ENCODE results near the gene TRIM52. TPM values are rescaled to one million over a fixed set of nuclear protein-coding genes. Genes with fewer than 3 reads are reported as not detected.

The TRIM52 gene
- total and polyA plus RNA-seq, 2 of the 4 experiments (the other 2 are of a cell fraction), result 2.3 to 6.9 TPM

DNA sequence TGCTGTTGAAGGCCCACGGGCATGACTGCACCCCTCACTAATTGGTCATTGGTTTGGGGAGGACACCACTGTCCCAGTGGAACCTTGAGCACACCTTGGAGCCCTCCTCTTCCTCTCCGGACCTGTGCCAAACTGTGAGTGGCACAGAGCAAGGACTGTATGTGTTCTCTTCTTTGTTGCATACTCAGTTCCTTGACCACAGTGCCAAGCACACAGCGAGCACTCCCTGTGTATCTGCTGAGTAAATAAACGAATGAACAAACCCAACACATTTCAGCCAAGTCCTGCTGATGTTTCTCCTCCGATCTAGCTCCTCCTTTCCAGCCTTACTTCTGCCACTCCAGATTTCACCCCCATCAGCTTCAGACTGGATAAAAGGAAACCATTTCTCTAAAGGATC, 2.7 kb upstream of the TRIM52 start:
- dilution Hi-C loops (cut with HindIII; ENCODE audit: low sequenced_read_pairs, unreplicated experiment), result no loop called here
- H4K8ac ChIP-seq (ENCODE audit: low read depth in 2 of 2, low read length in 2 of 2), result no peak overlapping the region
- no peak overlapping the region for H3K56ac ChIP-seq (ENCODE audit: extremely low read depth, insufficient read depth, low read length)
- H3K4me2 ChIP-seq (ENCODE audit: low read depth, low read length), result no peak overlapping the region
- peak overlapping the region; percentile 5 for H2AK9ac ChIP-seq (replicated peaks; ENCODE audit: low read depth, low read length, poor library complexity)
- DNase-seq, result no peak
- no peak overlapping the region for H2BK5ac ChIP-seq (ENCODE audit: low read depth, low read length, poor library complexity, severe bottlenecking)
- in situ Hi-C loops (cut with MboI; ENCODE audit: low sequenced_read_pairs), result no loop called here
- no peak overlapping the region for H3K4ac ChIP-seq (ENCODE audit: low read depth, low read length)
- H3K79me1 ChIP-seq (ENCODE audit: low read depth in 1 of 2, low read length in 2 of 2), result peaks cover 8 to 39% of the 10 kb centered on the region in 2 experiments; a peak in 3 of 4 replicates
- 60% methylated on average over 4 of the region's 5 CpGs; no CpG with 5 or more reads in 1 of the 2 experiments for WGBS, 2 experiments (ENCODE audit: extremely low coverage in 2 of 2, insufficient read length in 1 of 2)
- no peak for TF ChIP-seq MAZ (IDR thresholded peaks at IDR 0.05; ENCODE audit: borderline replicate concordance, low read depth, low read length)
- no peak for TF ChIP-seq RCOR1 (IDR thresholded peaks at IDR 0.05; ENCODE audit: insufficient replicate concordance, low read length)
- TF ChIP-seq FOS (IDR thresholded peaks at IDR 0.05; ENCODE audit: low read depth, low read length), result no peak
- TF ChIP-seq MAFK (IDR thresholded peaks at IDR 0.05; ENCODE audit: low read depth, low read length), result no peak
- no peak for TF ChIP-seq ELK1 (IDR thresholded peaks at IDR 0.05; ENCODE audit: borderline replicate concordance, low read depth, low read length)
- TF ChIP-seq BHLHE40 (IDR thresholded peaks at IDR 0.05; ENCODE audit: low read depth, low read length), result no peak
- no peak for TF ChIP-seq RFX5 (IDR thresholded peaks at IDR 0.05; ENCODE audit: low read depth, low read length)
- TF ChIP-seq, protein P1, sequence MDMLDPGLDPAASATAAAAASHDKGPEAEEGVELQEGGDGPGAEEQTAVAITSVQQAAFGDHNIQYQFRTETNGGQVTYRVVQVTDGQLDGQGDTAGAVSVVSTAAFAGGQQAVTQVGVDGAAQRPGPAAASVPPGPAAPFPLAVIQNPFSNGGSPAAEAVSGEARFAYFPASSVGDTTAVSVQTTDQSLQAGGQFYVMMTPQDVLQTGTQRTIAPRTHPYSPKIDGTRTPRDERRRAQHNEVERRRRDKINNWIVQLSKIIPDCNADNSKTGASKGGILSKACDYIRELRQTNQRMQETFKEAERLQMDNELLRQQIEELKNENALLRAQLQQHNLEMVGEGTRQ (IDR thresholded peaks at IDR 0.05; ENCODE audit: low read depth, low read length), result no peak
- TF ChIP-seq NFE2L2 (IDR thresholded peaks at IDR 0.05; ENCODE audit: low read depth, low read length), result no peak
- TF ChIP-seq, protein P2, sequence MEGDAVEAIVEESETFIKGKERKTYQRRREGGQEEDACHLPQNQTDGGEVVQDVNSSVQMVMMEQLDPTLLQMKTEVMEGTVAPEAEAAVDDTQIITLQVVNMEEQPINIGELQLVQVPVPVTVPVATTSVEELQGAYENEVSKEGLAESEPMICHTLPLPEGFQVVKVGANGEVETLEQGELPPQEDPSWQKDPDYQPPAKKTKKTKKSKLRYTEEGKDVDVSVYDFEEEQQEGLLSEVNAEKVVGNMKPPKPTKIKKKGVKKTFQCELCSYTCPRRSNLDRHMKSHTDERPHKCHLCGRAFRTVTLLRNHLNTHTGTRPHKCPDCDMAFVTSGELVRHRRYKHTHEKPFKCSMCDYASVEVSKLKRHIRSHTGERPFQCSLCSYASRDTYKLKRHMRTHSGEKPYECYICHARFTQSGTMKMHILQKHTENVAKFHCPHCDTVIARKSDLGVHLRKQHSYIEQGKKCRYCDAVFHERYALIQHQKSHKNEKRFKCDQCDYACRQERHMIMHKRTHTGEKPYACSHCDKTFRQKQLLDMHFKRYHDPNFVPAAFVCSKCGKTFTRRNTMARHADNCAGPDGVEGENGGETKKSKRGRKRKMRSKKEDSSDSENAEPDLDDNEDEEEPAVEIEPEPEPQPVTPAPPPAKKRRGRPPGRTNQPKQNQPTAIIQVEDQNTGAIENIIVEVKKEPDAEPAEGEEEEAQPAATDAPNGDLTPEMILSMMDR (conservative IDR thresholded peaks at IDR 0.05; ENCODE audit: low read depth, low read length), result no peak
- no peak for TF ChIP-seq SMC3 (IDR thresholded peaks at IDR 0.05; ENCODE audit: low read depth, low read length)
- no peak for TF ChIP-seq CHD1 (IDR thresholded peaks at IDR 0.05; ENCODE audit: low read depth, low read length)
- TF ChIP-seq CEBPB (IDR thresholded peaks at IDR 0.05; ENCODE audit: low read depth, low read length), result no peak
- H3K14ac ChIP-seq (replicated peaks; ENCODE audit: low read depth, low read length), result no peak overlapping the region
- no peak overlapping the region for H2BK20ac ChIP-seq (ENCODE audit: low read depth, low read length)
- H3K4me1 ChIP-seq (ENCODE audit: control insufficient read depth, insufficient read depth, low read length), result peaks cover 2% of the 10 kb centered on the region; the same call in 1 of the 2 replicates
- no peaks in the 10 kb centered on the region for H3K27me3 ChIP-seq (ENCODE audit: control insufficient read depth, insufficient read depth, low read length)
- H3K9ac ChIP-seq (ENCODE audit: low read depth, low read length), result no peak overlapping the region
- H2BK15ac ChIP-seq (ENCODE audit: low read depth, low read length), result no peak overlapping the region
- POLR2A ChIA-PET (ENCODE audit: unreplicated experiment), result no interaction called here
- no peak overlapping the region for H3K18ac ChIP-seq (ENCODE audit: low read depth, low read length)
- no peak overlapping the region for H2AK5ac ChIP-seq (ENCODE audit: low read depth, low read length)
- no peak overlapping the region for H2BK120ac ChIP-seq (ENCODE audit: low read depth, low read length)
- H3K4me3 ChIP-seq (ENCODE audit: insufficient read depth, low read depth, low read length), result no peak overlapping the region
- BruUV-seq (replicated peaks), result no TSS peak
- H3K9me1 ChIP-seq (ENCODE audit: insufficient read depth, low read length), result peaks cover 7% of the 10 kb centered on the region
- peaks cover 5% of the 10 kb centered on the region; the same call in 1 of the 2 replicates for H3K36me3 ChIP-seq (ENCODE audit: control insufficient read depth, insufficient read depth, low read length)
- no peak overlapping the region for H2AFZ ChIP-seq (replicated peaks; ENCODE audit: low read length, poor library complexity)
- H3K23ac ChIP-seq (ENCODE audit: low read depth, low read length), result no peak overlapping the region
- no peaks in the 10 kb centered on the region for H3K9me3 ChIP-seq (ENCODE audit: control insufficient read depth, insufficient read depth, low read length)
- CTCF ChIA-PET, result no interaction called here
- no peak for ATAC-seq (ENCODE audit: low read depth)
- peaks cover 14% of the 10 kb centered on the region for H4K20me1 ChIP-seq (ENCODE audit: insufficient read depth, low read length)
- H4K91ac ChIP-seq (ENCODE audit: insufficient read depth, low read depth, low read length), result no peak overlapping the region
- H4K5ac ChIP-seq (ENCODE audit: low read depth, low read length), result no peak overlapping the region
- H3K27ac ChIP-seq (ENCODE audit: insufficient read depth, low read length), result no peak overlapping the region
- intact Hi-C loops (cut with micrococcal nuclease), result loop anchor here (5.0 kb wide), 1 partner anchor 76 kb away; no protein-coding TSS in a partner anchor

Data from IMR-90 (cell line).